ENCODE data around the gene HMCN1. TPM values are rescaled to one million over a fixed set of nuclear protein-coding genes. Genes with fewer than 3 reads are reported as not detected.

HMCN1 gene
- total and polyA plus RNA-seq, 8 donors: 0.12 to 15.1 (median 0.86) TPM

- Histone ChIP-seq H3K4me1 (no peaks in the 10 kb centered on the region), H3K36me3 (no peaks in the 10 kb centered on the region), H3K9me3 (no peaks in the 10 kb centered on the region), H3K27me3 (no peaks in the 10 kb centered on the region), H3K4me3 (no peak overlapping the region), H3K27ac (no peak overlapping the region)
- intact Hi-C loops (cut with DNase I; ENCODE audit: low total_unique reads): no loop called here
- DNase-seq: no peak
- WGBS, 5 donors: 84 to 90% (median 85%) methylated on average over 4 of the region's 4 CpGs
- TF ChIP-seq EP300 (IDR thresholded peaks at IDR 0.05): no peak
- no peak for TF ChIP-seq POLR2AphosphoS5 (IDR thresholded peaks at IDR 0.05)
Measured at GRCh38 chr1:186129758-186130157, 395.6 kb downstream of the HMCN1 start.

GRCh38 chr1:186139115-186139514 is 404.9 kb downstream of the HMCN1 start:
- WGBS, 5 donors: 60 to 78% (median 72%) methylated on average over 4 of the region's 4 CpGs
- Histone ChIP-seq H3K4me3 (no peak overlapping the region), H3K36me3 (no peaks in the 10 kb centered on the region), H3K27ac (no peak overlapping the region), H3K9me3 (no peaks in the 10 kb centered on the region), H3K4me1 (no peaks in the 10 kb centered on the region), H3K27me3 (no peaks in the 10 kb centered on the region)
- intact Hi-C loops (cut with DNase I; ENCODE audit: low total_unique reads): no loop called here
- TF ChIP-seq POLR2A (IDR thresholded peaks at IDR 0.05) (no peak), CTCF (IDR thresholded peaks at IDR 0.05) (no peak), POLR2AphosphoS5 (IDR thresholded peaks at IDR 0.05) (no peak), EP300 (IDR thresholded peaks at IDR 0.05) (no peak)
- DNase-seq: no peak

- no peaks in the 10 kb centered on the region for H3K9me3 ChIP-seq
- no peak overlapping the region for H3K27ac ChIP-seq
- no peaks in the 10 kb centered on the region for H3K36me3 ChIP-seq
- DNase-seq: no peak
- intact Hi-C loops (cut with DNase I; ENCODE audit: low total_unique reads): no loop called here
- no peaks in the 10 kb centered on the region for H3K27me3 ChIP-seq
- TF ChIP-seq POLR2AphosphoS5 (IDR thresholded peaks at IDR 0.05) (no peak), EP300 (IDR thresholded peaks at IDR 0.05) (no peak), POLR2A (IDR thresholded peaks at IDR 0.05) (no peak), CTCF (IDR thresholded peaks at IDR 0.05) (no peak)
- H3K4me1 ChIP-seq: no peaks in the 10 kb centered on the region
- no peak overlapping the region for H3K4me3 ChIP-seq
- WGBS, 5 donors: 59 to 75% (median 70%) methylated on average over 3 of the region's 3 CpGs
Measured at GRCh38 chr1:186139701-186140100, 405.5 kb downstream of the HMCN1 start.

- intact Hi-C loops (cut with DNase I; ENCODE audit: low total_unique reads): no loop called here
- TF ChIP-seq POLR2AphosphoS5 (IDR thresholded peaks at IDR 0.05): no peak
- no peak for TF ChIP-seq EP300 (IDR thresholded peaks at IDR 0.05)
- no peak for TF ChIP-seq POLR2A (IDR thresholded peaks at IDR 0.05)
- TF ChIP-seq CTCF (IDR thresholded peaks at IDR 0.05): no peak
- Histone ChIP-seq H3K27ac (no peak overlapping the region), H3K27me3 (no peaks in the 10 kb centered on the region), H3K4me3 (no peak overlapping the region), H3K9me3 (no peaks in the 10 kb centered on the region), H3K36me3 (no peaks in the 10 kb centered on the region), H3K4me1 (no peaks in the 10 kb centered on the region)
- WGBS, 5 donors: 78 to 97% (median 93%) methylated on average over 1 of the region's 1 CpG
- no peak for DNase-seq
Measured at GRCh38 chr1:186142159-186142558, 408.0 kb downstream of the HMCN1 start.

- H3K4me1 ChIP-seq: no peaks in the 10 kb centered on the region
- no peak for TF ChIP-seq EP300 (IDR thresholded peaks at IDR 0.05)
- H3K4me3 ChIP-seq: no peak overlapping the region
Measured at GRCh38 chr1:186142916-186143315, 408.7 kb downstream of the HMCN1 start.

More at GRCh38 chr1:186142916-186143315, 408.7 kb downstream of the HMCN1 start:
- Histone ChIP-seq H3K27ac (no peak overlapping the region), H3K9me3 (no peaks in the 10 kb centered on the region), H3K36me3 (no peaks in the 10 kb centered on the region), H3K27me3 (no peaks in the 10 kb centered on the region)
- intact Hi-C loops (cut with DNase I; ENCODE audit: low total_unique reads): no loop called here
- no peak for DNase-seq

Measured in stomach (tissue), 9 donors.